RKO (cell line): ENCODE results near the gene PRAMEF12.
"Not testable (repeated sequence)": the region's sequence is repeated elsewhere in the genome, so short reads cannot be mapped to it uniquely, and the experiment has no call there.

Source experiments
- DNase-seq: peaks from one replicate; pipeline ENCODE4 v3.0.0-alpha.2; 2016; ENCODE audit warnings: low spot score

PRAMEF12 gene

GRCh38 chr1:12770620-12771019, 2.9 kb upstream of the PRAMEF12 start:
- no peak for DNase-seq

GRCh38 chr1:12771186-12771585, 2.4 kb upstream of the PRAMEF12 start:
- DNase-seq: no peak

GRCh38 chr1:12772520-12772919, 1.0 kb upstream of the PRAMEF12 start:
- no peak for DNase-seq

- no peak for DNase-seq
These were observed 1.3 kb downstream of the PRAMEF12 start for GRCh38 chr1:12774801-12775345.

GRCh38 chr1:12775443-12775842, 1.9 kb downstream of the PRAMEF12 start:
- no peak for DNase-seq

- DNase-seq: no peak
These were observed 3.4 kb downstream of the PRAMEF12 start for GRCh38 chr1:12776801-12777557.

- no peak for DNase-seq
These were observed 4.5 kb downstream of the PRAMEF12 start for GRCh38 chr1:12778061-12778460.

- no peak for DNase-seq
These were observed 5.4 kb downstream of the PRAMEF12 start for GRCh38 chr1:12778907-12779306.

GRCh38 chr1:12781488-12781887, 8.0 kb downstream of the PRAMEF12 start:
- not testable (repeated sequence) for DNase-seq

- peak; percentile 14 for DNase-seq
These were observed 10.2 kb downstream of the PRAMEF12 start for GRCh38 chr1:12783783-12784182.

- DNase-seq: not testable (repeated sequence)
These were observed 11.2 kb downstream of the PRAMEF12 start for GRCh38 chr1:12784729-12785128.

GRCh38 chr1:12791097-12791496, 17.6 kb downstream of the PRAMEF12 start, which contains the start of gene PRAMEF1:
Gene PRAMEF1, plus strand, starts transcription at chr1:12791397. Its CDS starts 1,831 bp downstream, at chr1:12793228.
- not testable (repeated sequence) for DNase-seq

GRCh38 chr1:12798911-12799310, 25.4 kb downstream of the PRAMEF12 start:
- no peak for DNase-seq

GRCh38 chr1:12799730-12800129, 26.2 kb downstream of the PRAMEF12 start:
- no peak for DNase-seq

- DNase-seq: no peak
These were observed 36.4 kb downstream of the PRAMEF12 start for GRCh38 chr1:12809933-12810332.

- peak; percentile 16 for DNase-seq
These were observed 37.3 kb downstream of the PRAMEF12 start for GRCh38 chr1:12810691-12811408.

GRCh38 chr1:12811409-12811784, 37.9 kb downstream of the PRAMEF12 start:
- no peak for DNase-seq

GRCh38 chr1:12819061-12819460, 45.5 kb downstream of the PRAMEF12 start:
- DNase-seq: not testable (repeated sequence)
